Measurements from ENCODE around the gene BATF3.
A peak's percentile ranks its signal among the peaks of the same experiment; 100 is the strongest.
"Not testable (repeated sequence)": the region's sequence is repeated elsewhere in the genome, so short reads cannot be mapped to it uniquely, and the experiment has no call there.

The BATF3 gene, protein sequence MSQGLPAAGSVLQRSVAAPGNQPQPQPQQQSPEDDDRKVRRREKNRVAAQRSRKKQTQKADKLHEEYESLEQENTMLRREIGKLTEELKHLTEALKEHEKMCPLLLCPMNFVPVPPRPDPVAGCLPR

DNA sequence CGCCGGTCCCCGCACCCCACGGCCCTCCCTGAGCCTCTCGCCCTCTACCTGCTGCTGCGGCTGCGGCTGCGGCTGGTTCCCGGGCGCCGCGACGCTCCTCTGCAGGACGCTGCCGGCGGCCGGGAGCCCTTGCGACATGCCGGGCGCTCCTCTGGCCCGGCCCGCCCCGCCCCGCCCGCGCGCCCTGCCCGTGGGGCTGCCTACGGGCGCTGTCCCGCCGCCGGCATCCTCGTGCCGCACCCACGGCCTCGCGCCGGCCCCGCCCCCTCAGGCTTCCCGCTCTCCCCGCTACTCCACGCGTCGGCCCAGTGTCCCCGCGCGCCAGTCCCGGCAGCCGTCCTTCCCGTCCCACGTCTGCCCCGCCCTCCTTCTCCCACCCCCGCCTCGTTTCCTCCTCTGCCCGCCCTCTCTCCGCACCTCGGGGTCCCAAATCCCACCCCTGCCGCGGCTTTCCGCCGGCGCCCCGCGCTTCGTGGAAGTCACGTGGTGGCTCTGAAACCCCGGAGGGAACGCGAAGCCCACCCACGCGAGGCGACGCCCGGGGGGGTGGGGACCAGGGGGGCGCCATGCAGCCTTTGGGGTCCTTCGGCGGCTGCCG lies at the start of gene BATF3:
Gene BATF3 (minus strand): TSS at position 216 of the 598 bp plus-strand sequence. CDS start 78 bp downstream, at position 138.
- peak; percentile 82 for DNase-seq

DNA sequence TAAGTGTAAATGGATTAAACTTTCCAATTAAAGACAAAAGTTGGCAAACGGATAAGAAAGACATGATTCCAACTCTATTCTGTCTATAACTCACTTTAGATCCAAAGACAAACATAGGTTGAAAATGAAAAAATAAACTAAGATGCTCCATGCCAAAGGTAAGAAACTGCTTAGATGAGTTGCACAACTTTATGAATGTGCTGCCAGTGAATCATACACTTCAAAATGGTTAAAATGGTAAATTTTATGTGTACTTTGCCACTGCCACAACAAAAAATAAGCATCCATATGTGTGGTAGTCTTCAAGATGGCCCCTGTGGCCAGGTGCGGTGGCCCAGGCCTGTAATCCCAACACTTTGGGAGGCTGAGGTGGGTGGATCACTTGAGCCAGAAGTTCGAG lies 46.9 kb upstream of the BATF3 start:
- no peak for DNase-seq

DNA sequence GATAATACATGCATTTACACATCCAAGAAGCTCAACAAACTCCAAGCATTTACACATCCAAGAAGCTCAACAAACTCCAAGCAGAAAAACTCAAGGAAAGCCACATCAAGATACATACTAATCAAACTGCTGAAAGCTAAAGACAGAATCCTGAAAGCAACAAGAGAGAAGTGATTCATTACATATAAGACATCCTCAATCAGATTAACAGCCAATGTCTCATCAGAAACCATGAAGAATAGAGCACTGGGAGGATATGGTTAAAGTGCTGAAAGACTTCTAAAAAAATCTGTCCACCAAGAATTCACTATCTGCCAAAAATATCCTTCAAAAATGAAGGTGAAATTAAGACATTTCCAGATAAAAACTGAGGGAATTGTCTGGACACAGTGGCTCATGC lies 45.7 kb upstream of the BATF3 start:
- DNase-seq: no peak

DNA sequence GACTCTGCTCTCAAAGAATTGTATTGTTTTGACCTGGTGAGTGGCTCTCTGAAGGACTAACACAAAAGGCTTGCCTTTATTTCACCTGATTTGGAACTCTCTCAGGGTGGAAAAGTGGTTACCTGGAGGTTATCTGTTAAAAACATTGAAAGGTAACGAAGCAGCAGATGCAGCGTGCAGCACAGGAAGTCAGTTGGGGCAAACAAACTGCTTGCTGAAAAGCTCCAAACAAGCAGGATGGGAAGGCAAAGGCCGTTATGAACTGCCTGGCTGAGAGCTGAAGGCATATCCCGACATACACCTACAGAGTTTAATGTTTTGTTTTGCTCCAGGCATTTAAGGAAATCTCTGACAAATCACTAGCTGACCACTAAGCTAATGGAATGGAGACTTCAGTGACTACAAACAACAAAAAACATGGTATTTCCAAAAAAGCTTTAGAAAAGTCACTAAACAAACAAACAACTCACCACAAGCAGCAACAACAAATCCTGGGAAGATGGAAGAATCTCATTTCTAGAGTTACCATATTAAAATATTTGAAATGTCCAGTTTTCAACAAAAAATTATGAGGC lies 44.3 kb upstream of the BATF3 start:
- no peak for DNase-seq

DNA sequence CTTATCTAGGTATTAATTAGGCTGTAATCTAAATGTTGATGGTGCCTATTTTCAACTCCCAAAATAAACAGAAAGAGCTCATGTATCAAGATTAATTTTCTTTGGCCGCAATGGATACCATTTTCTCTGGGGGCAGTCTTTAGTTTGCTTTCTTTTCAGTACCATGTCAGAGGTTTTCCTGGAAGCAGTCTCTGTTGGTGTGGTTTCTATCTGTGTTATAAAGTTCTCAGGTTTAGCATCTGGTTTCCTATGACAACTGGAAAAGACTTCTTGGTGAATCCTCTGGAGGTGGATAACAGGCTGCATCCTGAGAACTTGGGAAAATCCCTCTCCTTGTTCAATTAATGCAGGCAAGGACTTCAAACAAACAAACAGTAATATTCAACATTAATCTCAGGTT lies 38.7 kb upstream of the BATF3 start:
- peak; percentile 78 for DNase-seq

DNA sequence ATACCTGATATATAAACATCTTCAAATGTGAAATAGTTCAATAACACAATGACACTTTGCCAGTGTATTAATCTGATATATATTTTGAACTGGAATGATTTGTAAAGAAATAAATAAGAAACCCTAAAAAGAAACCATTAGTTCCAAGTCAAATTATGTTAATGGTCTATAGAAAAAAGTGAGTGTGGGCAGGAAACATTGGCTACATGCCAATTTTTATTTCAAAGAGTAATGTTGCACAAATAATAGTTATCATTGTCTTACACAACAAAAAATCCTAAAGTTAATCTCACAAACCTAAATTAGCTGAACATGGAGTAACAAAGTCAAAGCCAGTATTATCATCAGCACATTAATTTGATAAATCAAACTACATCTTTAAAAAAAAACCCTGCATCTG lies 37.9 kb upstream of the BATF3 start:
- DNase-seq: no peak

DNA sequence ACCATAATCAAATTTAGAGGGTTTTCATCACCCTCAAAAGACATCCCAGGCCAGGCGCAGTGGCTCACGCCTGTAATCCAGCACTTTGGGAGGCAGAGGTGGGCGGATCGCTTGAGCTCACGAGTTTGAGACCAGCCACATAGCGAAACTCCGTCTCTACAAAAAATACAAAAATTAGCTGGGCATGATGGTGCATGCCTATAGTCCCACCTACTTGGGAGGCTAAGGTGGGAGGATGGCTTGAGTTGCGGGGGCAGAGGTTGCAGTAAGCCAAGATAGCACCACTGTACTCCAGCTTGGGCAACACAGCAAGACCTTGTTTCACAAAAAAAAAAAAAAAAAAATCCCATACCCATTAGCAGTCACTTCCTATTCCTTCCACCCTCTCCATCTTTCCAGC lies 33.5 kb upstream of the BATF3 start:
- no peak for DNase-seq

DNA sequence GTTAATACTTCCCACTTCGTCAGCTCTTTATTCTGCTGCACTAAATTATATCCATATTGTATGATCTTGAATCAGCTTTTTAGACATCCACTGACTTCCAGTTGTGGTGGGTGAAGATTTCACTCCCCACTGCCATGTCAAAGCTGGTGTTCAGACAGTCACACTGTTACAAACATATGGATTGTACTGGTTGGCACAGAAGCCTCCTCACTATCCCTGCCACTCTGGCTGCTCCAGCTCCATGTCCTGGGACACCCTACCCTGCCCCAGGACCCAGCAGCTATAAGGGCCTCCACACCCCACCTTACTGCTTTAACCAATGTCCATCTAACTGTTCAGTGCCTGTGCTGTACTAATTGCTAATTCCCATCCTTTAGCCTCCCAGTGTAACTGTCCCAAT lies 32.0 kb upstream of the BATF3 start:
- DNase-seq: no peak

DNA sequence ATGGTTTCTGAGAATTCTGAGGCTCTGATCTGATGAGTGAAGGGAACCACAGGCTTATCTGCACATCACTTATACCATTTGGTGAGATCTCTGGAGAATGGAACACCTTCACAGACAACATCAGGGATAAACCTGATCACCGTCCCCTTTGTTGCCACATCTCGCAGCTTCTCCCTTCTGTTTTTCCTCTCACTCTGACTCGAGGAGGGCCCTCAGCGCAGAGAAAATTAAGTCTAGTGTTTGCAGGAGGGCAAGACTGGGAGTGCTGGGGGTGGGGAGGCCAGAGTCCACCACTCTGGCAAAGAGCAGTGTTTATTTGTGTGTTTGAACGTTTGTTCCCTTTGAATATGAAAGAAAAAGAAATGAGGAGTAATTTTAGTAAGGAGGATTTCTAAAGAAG lies 29.0 kb upstream of the BATF3 start:
- peak; percentile 39 for DNase-seq

DNA sequence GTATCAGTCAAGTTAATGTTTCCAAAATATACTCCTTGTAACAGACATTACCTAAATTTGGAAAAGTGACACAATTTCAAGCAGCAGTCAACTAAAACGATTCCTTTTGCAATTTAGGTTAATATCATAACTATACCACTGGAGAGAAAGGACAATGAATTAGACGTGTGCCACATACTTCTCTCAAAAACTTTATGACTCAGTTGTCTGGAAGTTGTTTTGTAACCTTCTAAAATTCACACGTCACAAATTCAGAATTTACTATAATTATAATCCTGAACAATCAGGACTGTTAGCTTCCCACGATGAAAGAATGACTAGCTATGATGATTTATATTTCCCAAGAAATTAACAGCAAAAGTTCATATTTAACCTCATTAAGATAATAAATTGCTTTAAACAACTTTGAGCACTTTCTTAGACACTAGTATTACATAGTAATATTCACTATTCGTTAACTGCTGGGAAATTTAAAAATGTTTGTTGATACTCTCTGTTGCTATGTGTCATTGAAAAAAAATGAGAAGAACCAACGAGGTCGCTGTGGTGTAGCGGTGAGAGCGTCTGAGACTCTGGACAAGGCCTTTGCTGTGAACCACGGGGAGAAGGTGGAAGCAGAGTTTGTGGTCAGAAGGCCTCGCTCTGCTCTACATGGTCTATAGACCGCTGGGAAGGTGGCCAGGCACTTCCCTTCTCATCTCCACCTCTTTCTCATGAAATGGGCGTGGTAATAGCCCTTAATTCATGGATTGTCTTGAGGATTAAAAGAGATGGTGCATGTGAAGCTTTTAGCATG lies 27.9 kb upstream of the BATF3 start:
- DNase-seq: peak; percentile 63

DNA sequence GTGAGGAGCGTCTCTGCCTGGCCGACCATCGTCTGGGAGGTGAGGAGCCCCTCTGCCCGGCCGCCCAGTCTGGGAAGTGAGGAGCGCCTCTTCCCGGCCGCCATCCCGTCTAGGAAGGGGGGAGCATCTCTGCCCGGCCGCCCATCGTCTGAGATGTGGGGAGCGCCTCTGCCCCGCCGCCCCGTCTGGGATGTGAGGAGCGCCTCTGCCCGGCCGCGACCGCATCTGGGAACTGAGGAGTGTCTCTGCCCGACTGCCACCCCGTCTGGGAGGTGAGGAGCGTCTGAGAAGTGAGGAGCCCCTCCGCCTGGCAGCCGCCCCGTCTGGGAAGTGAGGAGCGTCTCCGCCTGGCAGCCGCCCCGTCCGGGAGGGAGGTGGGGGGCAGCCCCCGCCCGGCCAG lies 25.0 kb upstream of the BATF3 start:
- DNase-seq: not testable (repeated sequence)

DNA sequence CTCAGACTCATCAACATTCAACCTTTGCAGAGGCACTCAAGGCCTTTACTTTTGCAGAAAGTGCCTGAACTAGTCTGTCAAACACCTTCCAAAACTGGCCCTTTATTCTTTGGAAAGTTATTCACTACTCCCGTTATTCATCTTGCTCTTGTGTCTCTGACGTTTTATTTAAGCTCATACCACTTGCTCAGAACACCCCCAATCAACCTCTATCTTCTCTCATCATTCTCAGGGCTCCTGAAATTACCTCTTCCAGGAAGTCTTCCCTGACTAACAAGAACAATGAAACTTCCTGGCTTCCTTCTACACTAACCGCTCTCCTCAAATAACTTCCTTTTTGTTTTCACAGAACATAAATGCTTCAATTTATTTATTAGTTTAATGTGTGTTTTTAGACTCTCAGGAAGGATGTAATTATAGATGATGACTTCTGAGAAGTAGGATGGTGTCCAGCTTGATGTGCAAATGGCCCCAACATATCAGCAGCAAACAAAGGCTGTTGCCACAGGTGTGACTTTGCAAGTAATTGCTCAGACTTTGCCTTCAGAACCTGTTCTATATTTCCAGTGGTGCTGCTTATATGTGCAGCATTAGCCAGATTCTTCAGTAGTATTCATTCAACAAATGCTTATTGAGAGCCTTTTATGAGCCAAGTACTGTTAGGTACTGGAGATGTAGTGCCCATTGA lies 22.8 kb upstream of the BATF3 start:
- DNase-seq: peak; percentile 75

DNA sequence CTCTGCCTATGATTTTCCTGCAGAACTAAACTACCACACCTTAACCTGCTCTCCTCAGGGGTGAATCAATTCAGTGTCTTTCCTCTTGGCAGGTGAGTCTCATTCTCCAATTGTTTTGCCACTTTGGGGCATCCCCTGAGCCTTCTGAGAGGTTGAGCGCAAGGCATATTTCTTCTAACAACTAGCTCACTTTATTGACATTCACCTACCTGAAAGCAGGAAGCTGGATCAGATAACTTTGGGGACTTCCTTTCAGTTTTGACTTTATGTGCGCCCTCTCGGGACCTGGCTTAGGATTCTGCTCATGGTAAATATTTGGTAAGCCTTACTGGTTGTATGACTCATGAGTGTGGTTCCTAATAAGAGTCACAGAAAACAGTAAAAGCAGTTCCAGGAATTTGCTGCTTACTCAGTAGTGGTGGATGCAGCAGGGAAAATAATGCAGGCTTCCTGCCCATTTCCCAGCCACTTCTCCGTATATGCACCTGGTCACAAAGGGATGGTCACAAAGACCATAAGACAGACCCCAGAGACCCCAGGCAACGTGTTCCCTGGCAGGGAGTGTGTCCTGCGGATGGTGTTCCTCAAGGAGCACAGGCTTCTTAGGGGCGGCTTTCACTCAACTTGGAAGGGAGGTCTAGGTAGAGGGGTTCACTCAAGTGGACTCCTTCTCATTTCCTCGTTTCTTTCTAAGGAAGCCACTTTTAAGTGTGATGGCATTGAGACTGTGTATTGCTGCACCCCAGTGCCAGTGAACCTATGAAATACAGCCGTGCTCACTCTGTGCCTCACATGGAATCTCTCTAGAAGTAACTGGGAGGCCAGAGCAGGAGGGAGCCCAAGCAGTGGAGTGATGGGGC lies 22.0 kb upstream of the BATF3 start:
- DNase-seq: peak; percentile 89

DNA sequence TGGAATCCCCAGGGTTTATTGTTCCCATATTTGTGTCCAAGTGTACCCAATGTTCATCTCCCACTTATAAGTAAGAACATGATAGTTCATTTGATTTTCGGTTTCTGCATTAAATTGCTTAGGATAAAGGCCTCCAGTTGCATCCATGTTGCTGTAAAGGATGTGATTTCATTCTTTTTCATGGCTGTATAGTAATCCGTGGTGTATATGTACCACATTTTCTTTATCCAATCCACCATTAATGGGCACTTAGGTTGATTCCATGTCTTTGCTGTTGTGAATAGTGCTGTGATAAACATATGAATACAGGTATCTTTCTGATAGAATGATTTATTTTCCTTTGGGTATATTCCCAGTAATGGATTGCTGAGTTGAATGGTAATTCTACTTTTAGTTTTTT lies 20.0 kb upstream of the BATF3 start:
- no peak for DNase-seq

DNA sequence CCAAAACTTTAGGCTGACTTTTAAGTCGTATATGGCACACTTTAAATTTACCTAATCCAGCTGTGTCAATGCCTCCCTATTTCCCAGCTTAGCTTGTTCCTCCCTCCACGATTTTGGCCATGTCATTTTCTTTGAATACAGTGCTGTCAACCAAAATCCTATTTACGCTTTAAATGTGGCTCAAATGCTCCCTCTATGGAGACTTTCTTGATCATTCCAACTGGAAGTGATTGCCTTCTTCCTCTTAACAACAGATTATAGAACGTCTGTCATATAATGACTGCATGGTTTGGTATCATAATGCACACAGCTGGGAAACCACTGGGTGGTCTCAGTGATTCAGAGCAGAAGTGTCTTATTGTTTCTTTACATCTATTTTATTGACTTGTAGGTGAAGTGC lies 18.9 kb upstream of the BATF3 start:
- DNase-seq: no peak

DNA sequence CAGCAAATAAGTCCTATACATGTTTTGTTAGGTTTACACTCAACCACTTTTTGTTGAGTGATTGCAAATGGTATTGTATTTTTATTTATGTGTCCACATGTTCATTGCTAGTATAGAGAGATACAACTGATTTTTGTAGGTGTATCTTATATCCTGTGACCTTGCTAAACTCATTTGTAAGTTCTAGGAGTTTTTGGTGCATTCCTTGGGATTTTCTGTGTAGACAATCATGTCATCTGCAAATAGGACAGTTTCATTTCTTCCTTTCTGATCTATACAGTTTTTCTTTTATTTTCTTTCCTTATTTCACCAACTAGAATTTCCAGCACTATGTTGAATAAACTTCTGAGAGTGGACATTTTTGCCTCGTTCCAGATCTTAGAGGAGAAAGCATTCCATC lies 16.5 kb upstream of the BATF3 start:
- DNase-seq: no peak

DNA sequence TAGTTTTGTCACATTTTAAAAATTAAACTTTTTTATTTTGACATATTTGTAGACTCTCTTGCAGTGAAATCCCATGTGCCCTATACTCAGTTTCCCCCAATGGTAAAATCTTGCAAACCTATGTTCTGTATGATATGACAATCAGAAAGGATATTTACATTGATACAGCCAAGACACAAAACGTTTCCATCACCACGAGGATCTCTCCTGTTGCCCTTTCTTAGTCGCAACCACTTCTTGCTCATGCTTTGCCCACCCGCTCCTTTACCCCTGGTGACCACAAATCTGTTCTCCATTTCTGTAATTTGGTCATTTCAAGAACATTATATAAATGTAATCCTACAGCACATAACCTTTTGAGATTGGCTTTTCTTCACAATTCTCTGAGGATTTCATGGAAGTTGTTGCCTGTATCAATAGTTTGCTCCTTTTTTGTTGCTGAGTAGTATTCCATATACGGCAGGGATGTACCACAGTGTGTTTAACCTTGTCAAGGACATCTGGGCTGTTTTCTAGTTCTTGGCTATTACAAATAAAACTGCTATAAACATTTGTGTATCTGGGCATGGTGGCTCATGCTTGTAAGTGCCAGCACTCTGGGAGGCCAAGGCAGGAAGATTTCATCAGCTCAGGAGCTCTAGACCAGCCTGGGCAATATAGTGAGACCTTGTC lies 14.0 kb upstream of the BATF3 start:
- no peak for DNase-seq

DNA sequence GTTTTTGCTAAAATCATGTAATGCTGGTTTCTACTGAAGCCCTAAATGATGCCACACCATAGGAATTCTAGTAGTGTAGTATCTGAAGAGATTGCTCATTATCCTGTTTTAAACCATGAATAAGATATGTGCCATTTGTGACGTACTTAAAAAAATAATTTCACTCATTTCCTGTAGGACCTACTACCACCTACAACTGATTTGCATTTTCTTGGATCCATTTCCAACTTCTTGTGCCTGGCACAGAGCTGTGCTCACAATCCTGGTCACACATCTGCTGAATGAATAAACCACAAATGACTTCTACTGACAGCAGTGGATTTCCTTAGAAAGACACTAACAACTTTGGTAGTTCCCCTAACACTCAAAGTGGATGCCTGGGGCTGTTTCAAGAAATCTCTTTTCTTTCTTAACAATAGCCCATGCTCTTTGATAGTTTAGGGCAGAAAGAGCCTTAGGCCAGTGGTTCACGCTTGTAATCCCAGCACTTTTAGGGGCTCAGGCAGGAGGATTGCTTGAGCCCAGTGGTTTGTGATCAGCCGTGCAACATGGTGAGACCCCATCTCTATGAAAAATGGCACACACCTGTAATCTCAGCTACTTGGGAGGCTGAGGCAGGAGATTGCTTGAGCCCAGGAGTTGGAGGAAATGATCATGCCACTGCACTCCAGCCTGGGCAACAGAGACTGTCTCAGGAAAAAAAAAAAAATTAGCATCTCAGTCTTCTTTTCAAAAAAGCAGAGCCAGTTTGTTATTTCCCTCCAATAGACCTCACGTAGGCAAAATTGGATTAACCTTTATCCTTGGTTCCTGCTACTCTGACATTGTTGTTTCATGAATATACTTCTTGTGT lies 13.0 kb upstream of the BATF3 start:
- DNase-seq: peak; percentile 62

DNA sequence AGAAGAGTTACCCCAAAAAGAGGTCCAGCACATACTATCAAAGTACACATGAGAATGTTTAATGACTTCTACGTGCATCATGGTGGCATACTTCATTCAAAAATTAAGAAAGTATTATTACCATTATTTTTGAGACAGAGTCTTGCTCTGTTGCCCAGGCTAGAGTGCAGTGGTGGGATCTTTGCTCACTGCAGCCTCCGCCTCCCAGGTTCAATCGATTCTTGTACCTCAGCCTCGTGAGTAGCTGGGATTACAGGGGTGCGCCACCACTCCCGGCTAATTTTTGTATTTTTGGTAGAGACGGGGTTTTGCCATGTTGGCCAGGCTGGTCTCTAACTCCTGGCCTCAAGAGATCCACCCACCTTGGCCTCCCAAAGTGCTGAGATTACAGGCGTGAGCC lies 12.3 kb upstream of the BATF3 start:
- DNase-seq: not testable (repeated sequence)

DNA sequence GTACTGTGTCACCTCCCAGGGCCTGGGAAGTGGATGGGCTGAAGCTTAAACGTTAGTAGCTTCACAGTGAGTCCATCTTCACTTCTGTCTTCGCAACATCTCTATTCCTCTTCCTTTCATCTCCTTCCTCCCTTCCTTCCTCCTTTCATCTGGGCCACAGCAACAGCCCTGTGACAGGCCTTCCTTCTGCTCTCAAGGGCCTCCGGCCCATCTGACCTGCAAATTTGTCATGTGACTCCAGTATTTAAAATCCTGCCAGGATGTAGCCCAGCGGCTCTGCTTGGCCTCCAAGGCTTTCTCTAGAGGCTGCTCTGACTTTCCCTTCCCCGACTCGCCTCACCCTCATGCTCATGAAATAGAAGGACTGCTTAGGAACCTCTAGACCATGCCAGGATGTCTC lies 10.9 kb upstream of the BATF3 start:
- DNase-seq: no peak

DNA sequence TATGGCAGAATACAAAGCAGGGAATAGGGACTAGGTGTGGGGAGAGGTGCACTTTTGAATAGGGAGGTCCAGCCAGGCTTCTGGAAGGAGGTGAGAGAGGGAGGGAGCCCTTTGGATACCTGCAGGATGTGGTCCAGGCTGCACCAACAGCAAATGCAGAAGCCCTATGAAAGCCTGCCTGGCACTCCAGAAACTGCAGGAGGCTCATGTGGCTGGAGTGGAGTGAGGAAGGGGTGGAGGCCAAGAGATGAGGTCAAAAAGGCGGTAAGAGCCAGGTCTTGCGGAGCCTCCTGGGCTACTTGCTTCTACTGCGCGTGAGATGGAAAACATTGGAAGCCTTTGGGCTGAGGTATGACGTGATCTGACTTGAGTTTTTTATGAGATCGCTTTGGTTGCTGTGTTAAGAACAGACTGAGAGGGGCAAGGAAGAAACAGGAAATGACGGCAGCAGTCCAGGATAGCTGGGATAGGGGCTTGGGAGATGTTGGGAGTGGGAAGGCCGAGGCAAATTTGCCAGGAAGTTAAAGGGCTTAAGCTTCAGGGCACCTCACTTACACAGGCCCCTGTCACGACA lies 4.4 kb upstream of the BATF3 start:
- no peak for DNase-seq
